T follicular helper cell (primary cell): ENCODE results near the gene CT45A8.
"Not testable (repeated sequence)": the region's sequence is repeated elsewhere in the genome, so short reads cannot be mapped to it uniquely, and the experiment has no call there.

Experiments used
- DNase-seq: peaks from one replicate; pipeline ENCODE4 v3.0.0-alpha.2; 2020; ENCODE audit warnings: low read depth
- total RNA-seq, 2 experiments: gene quantifications; one replicate each; lab custom pipeline; 2026; lab: John Stamatoyannopoulos, UW

Gene CT45A8
- 0 reads per million in 2 experiments for total RNA-seq

- not testable (repeated sequence) for DNase-seq
Measured at GRCh38 chrX:135854438-135854837, at the start of gene CT45A8. Gene CT45A8 (minus strand): TSS chrX:135854538. CDS start chrX:135850783, 3,755 bp downstream.

- no peak for DNase-seq
Measured at GRCh38 chrX:135893294-135893817, 39.0 kb upstream of the CT45A8 start, which contains the start of the genes CT45A10 and SAGE1. Gene CT45A10 (minus strand): TSS chrX:135893444. CDS start chrX:135885344, 8,100 bp downstream. Gene SAGE1 (plus strand): TSS chrX:135893716. CDS start chrX:135896243, 2,527 bp downstream.

GRCh38 chrX:135892781-135893180 lies 38.4 kb upstream of the CT45A8 start:
- DNase-seq = no peak

- DNase-seq = no peak
Measured at GRCh38 chrX:135890087-135890585, 35.8 kb upstream of the CT45A8 start.

GRCh38 chrX:135888976-135889375 lies 34.6 kb upstream of the CT45A8 start:
- DNase-seq = not testable (repeated sequence)

GRCh38 chrX:135888230-135888629 lies 33.9 kb upstream of the CT45A8 start:
- not testable (repeated sequence) for DNase-seq

- not testable (repeated sequence) for DNase-seq
Measured at GRCh38 chrX:135882741-135883140, 28.4 kb upstream of the CT45A8 start.

- DNase-seq = not testable (repeated sequence)
Measured at GRCh38 chrX:135871712-135872111, 17.4 kb upstream of the CT45A8 start, which contains the start of gene CT45A9. Gene CT45A9 (minus strand): TSS chrX:135871812. CDS start chrX:135868061, 3,751 bp downstream.

- not testable (repeated sequence) for DNase-seq
Measured at GRCh38 chrX:135837180-135837579, 17.2 kb downstream of the CT45A8 start, which contains the start of gene CT45A7. Gene CT45A7 (minus strand): TSS chrX:135837280. CDS start chrX:135833533, 3,747 bp downstream.

- DNase-seq = not testable (repeated sequence)
Measured at GRCh38 chrX:135819912-135820311, 34.4 kb downstream of the CT45A8 start, which contains the start of gene CT45A2. Gene CT45A2 (minus strand): TSS chrX:135820012. CDS start chrX:135816265, 3,747 bp downstream.

- DNase-seq = not testable (repeated sequence)
Measured at GRCh38 chrX:135802687-135803086, 51.7 kb downstream of the CT45A8 start, which contains the start of gene CT45A6. Gene CT45A6 (minus strand): TSS chrX:135802787. CDS start chrX:135798993, 3,794 bp downstream.
